ENCODE data around the gene RAB7A. TPM values are rescaled to one million over a fixed set of nuclear protein-coding genes. Genes with fewer than 3 reads are reported as not detected.

The RAB7A gene
- total and polyA plus RNA-seq, 2 of the 13 experiments (the other 11 are each of a cell fraction or from before 2014, with no cell fraction given): 26.5 to 182 TPM

DNA sequence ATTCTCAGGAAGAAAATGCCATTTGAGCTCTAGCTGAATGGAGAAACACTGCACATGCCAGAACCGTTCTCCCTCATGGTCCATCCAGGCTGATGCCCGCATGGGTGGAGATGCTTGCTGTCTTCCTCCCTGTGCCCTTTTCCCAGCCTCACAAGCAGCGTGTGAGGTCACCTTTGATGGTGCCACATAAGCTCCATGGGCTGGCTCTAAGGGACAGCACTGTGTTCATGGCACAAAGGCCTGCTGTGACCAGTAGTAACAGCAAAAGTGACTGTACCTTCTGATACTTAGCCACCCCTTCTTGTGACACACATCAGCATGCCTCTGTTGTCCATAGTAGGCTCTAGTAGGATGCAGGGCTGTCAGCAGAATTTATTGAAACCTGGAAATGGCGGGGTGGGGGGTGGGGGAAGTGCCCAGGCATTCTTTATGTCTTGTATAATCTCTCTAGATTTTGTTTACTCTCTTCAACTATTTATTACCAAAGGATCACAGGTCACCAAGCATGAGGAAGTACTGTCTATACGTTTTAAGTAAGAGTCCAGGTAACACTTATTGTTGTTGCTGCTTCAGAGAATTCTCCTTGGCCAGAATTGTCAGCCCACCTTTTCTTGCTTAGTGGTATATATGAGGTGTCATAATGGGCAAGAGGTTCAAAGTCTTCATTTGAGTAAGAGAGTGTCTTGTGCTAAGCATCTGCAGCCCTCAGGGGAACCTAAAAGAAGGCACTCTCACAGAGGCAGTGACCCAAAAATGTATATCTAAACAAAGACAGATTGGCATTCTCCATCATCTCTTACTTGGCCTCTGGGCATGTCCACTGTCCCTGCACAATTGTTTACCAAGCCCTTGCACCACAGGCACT is 56.5 kb downstream of the RAB7A start:
- peaks cover 64% of the 10 kb centered on the region for H4K20me1 ChIP-seq (ENCODE audit: insufficient read depth, low read length)
- FAIRE-seq (no peak), DNase-seq (ENCODE audit: low spot score) (no peak), ATAC-seq (no peak)
- no peak for TF ChIP-seq ZNF547 (CRISPR knock-in tag; IDR thresholded peaks at IDR 0.05)
- no peak overlapping the region for H2AFZ ChIP-seq (ENCODE audit: low read length)
- H3K4me1 ChIP-seq (ENCODE audit: insufficient read depth, low read length): peaks cover 70% of the 10 kb centered on the region
- no peaks in the 10 kb centered on the region for H3K9me3 ChIP-seq (ENCODE audit: low read length)
- H3K27me3 ChIP-seq (ENCODE audit: control insufficient read depth in 1 of 2, insufficient read depth in 2 of 2, low read length in 2 of 2): no peaks in the 10 kb centered on the region
- no peak overlapping the region for H3K9ac ChIP-seq (ENCODE audit: insufficient read depth, low read depth, low read length)
- BruUV-seq (replicated peaks): no TSS peak
- H3K4me2 ChIP-seq (ENCODE audit: low read depth, low read length): no peak overlapping the region
- H3K27ac ChIP-seq (ENCODE audit: extremely low read length, insufficient read depth, low read length): no peak overlapping the region
- intact Hi-C loops (cut with micrococcal nuclease; ENCODE audit: unreplicated experiment): loop anchor here (5.0 kb wide), 1 partner anchor 55 kb away; the partner anchor contains the start of gene RAB7A
- WGBS (ENCODE audit: low lambda C conversion rate): 86% methylated on average over 5 of the region's 5 CpGs
- H3K4me3 ChIP-seq (replicated peaks in 1 of 3; ENCODE audit: insufficient read depth in 1 of 3, low read depth in 2 of 3, low read length in 3 of 3): no peak overlapping the region
- H3K36me3 ChIP-seq (replicated peaks in 1 of 2; ENCODE audit: control insufficient read depth in 1 of 2, insufficient read depth in 2 of 2, low read length in 2 of 2): no peaks in the 10 kb centered on the region; a peak in 1 of 5 replicates
- peaks cover 94% of the 10 kb centered on the region for H3K79me2 ChIP-seq (ENCODE audit: insufficient read depth, low read length)
- in situ Hi-C loops (cut with HindIII; ENCODE audit: extremely low pct_ligation_motif_present, low pct_unique_long_range_greater_than_20kb): no loop called here
- CTCF ChIA-PET (ENCODE audit: low intra/inter-chr PET ratio, low total read pairs): no interaction called here
- POLR2A ChIA-PET: no interaction called here

DNA sequence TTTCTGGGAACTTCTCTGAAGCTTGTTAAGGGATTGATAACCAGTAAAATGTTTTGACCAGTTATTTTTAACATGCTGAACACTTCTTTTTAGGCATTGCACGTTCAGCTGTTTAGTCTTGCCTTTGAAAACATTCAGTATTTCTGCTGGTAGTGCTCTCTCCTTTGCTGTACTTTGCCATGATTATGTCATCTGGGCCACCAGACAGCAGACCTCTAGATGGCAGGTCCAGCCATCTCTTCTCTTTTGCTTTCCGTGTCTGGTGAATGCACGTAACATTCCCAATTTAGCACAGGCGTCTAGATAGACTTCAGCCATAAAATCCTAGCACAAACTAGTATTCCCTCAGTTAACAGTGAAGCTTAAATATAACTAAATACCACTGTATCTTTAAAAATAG is 57.8 kb downstream of the RAB7A start:
- POLR2A ChIA-PET: no interaction called here
- CTCF ChIA-PET (ENCODE audit: low intra/inter-chr PET ratio, low total read pairs): no interaction called here

More for the DNA sequence above, 57.8 kb downstream of the RAB7A start:
- no peaks in the 10 kb centered on the region for H3K27me3 ChIP-seq (ENCODE audit: control insufficient read depth in 1 of 2, insufficient read depth in 2 of 2, low read length in 2 of 2)
- H4K20me1 ChIP-seq (ENCODE audit: insufficient read depth, low read length): peaks cover 68% of the 10 kb centered on the region
- TF ChIP-seq FOXP1 (IDR thresholded peaks at IDR 0.05) (no peak), FOXP1 (CRISPR knock-in tag; IDR thresholded peaks at IDR 0.05) (no peak)
- H3K9me3 ChIP-seq (ENCODE audit: low read length): no peaks in the 10 kb centered on the region
- no TSS peak for BruUV-seq (replicated peaks)
- no peak for ATAC-seq
- H2AFZ ChIP-seq (ENCODE audit: low read length): no peak overlapping the region
- peaks cover 96% of the 10 kb centered on the region for H3K79me2 ChIP-seq (ENCODE audit: insufficient read depth, low read length)
- no peak overlapping the region for H3K9ac ChIP-seq (ENCODE audit: insufficient read depth, low read depth, low read length)
- intact Hi-C loops (cut with micrococcal nuclease; ENCODE audit: unreplicated experiment) (loop anchor here (5.0 kb wide), 1 partner anchor 56 kb away; the partner anchor contains the start of gene RAB7A), in situ Hi-C loops (cut with HindIII; ENCODE audit: extremely low pct_ligation_motif_present, low pct_unique_long_range_greater_than_20kb) (no loop called here)
- 97% methylated on average over 4 of the region's 4 CpGs for WGBS (ENCODE audit: low lambda C conversion rate)
- H3K36me3 ChIP-seq (replicated peaks in 1 of 2; ENCODE audit: control insufficient read depth in 1 of 2, insufficient read depth in 2 of 2, low read length in 2 of 2): peaks cover 2 to 5% of the 10 kb centered on the region in 2 experiments; a peak in 3 of 5 replicates
- DNase-seq (ENCODE audit: low spot score): no peak
- H3K4me1 ChIP-seq (ENCODE audit: insufficient read depth, low read length): peaks cover 62% of the 10 kb centered on the region
- H3K4me2 ChIP-seq (ENCODE audit: low read depth, low read length): no peak overlapping the region
- H3K27ac ChIP-seq (ENCODE audit: extremely low read length, insufficient read depth, low read length): no peak overlapping the region
- H3K4me3 ChIP-seq (replicated peaks in 1 of 3; ENCODE audit: insufficient read depth in 1 of 3, low read depth in 2 of 3, low read length in 3 of 3): no peak overlapping the region
- FAIRE-seq: no peak
